GM12878 (cell line): Measurements from ENCODE around the gene ELOA2.
"Not testable (repeated sequence)": the region's sequence is repeated elsewhere in the genome, so short reads cannot be mapped to it uniquely, and the experiment has no call there.

Experiments used
- CHD1 ChIP-seq: IDR thresholded peaks from 2 replicates; pipeline ENCODE4 v1.6.1; 2012; ENCODE audit warnings: low read depth, low read length, improper control_type of control experiment
- ZZZ3 ChIP-seq: IDR thresholded peaks from 2 replicates; pipeline ENCODE4 v1.6.1; 2011; ENCODE audit warnings: low read depth; ENCODE audit not compliant: control insufficient read depth, insufficient read length
- TF ChIP-seq, protein P1 (sequence below): fragments of 150-350 bp; IDR thresholded peaks from 2 replicates; pipeline ENCODE4 v1.6.1; 2014; ENCODE audit warnings: mild to moderate bottlenecking, low read depth, low read length

DNA sequence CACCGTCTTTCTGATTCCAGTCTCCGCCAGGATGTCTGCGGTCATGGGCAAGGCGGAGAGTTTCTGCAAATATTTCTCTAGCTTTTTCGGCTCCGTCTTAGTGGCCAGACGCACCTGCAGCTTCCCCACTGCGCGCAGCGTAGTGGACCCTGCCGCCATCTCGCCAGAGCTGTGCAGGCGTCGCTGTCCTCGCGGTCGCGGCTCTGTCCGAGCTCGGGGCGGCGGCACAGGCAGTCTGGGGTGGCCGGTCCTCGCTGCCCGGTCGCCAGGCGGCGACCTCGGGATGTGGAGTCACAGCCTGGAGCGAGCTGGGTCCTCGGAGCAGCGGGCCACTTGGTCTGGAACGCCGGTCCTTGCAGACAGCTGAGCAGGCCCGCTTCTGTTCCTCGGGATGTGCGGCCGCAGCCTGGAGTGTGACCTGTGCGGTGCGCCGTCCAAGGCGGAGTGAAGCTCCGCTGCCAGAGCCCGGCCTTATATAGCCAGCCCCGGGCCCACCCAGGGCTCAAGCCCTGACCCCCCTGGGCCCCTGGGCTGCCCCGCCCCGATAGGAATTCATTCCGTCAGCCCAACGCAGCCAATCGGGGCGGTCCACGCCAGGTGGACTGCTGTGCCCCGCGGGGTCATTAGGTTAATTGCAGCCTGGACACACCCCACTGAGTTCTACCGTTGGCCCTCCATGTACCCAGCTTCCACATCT lies 11.5 kb downstream of the ELOA2 start:
- TF ChIP-seq, protein P1, sequence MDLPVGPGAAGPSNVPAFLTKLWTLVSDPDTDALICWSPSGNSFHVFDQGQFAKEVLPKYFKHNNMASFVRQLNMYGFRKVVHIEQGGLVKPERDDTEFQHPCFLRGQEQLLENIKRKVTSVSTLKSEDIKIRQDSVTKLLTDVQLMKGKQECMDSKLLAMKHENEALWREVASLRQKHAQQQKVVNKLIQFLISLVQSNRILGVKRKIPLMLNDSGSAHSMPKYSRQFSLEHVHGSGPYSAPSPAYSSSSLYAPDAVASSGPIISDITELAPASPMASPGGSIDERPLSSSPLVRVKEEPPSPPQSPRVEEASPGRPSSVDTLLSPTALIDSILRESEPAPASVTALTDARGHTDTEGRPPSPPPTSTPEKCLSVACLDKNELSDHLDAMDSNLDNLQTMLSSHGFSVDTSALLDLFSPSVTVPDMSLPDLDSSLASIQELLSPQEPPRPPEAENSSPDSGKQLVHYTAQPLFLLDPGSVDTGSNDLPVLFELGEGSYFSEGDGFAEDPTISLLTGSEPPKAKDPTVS: not testable (repeated sequence)
- TF ChIP-seq CHD1, ZZZ3: not testable (repeated sequence)
